Measurements from ENCODE around the gene EPHA3. TPM values are rescaled to one million over a fixed set of nuclear protein-coding genes. Genes with fewer than 3 reads are reported as not detected.

Gene EPHA3
- total and polyA plus RNA-seq, 9 of the 15 experiments (the other 6 are each of a cell fraction or from before 2014, with no cell fraction given), result not detected

DNA sequence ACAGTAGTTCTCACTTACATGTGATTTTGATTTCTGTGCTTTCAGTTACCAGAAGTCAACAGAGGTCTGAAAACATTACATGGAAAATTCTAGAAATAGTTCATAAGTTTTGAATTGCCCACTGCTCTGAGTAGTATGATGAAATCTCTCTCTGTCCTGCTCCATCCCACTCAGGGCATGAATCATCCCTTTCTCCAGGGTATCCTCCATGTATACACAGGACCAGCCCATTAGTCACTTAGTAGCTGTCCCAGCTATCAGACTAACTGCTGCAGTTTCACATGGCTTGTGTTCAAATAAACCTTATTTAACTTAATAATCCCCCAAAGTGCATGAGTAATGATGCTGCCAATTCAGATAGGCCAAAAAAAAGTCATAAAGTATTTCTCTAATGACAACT lies 38.6 kb downstream of the EPHA3 start (continued):
- TF ChIP-seq, protein P1, sequence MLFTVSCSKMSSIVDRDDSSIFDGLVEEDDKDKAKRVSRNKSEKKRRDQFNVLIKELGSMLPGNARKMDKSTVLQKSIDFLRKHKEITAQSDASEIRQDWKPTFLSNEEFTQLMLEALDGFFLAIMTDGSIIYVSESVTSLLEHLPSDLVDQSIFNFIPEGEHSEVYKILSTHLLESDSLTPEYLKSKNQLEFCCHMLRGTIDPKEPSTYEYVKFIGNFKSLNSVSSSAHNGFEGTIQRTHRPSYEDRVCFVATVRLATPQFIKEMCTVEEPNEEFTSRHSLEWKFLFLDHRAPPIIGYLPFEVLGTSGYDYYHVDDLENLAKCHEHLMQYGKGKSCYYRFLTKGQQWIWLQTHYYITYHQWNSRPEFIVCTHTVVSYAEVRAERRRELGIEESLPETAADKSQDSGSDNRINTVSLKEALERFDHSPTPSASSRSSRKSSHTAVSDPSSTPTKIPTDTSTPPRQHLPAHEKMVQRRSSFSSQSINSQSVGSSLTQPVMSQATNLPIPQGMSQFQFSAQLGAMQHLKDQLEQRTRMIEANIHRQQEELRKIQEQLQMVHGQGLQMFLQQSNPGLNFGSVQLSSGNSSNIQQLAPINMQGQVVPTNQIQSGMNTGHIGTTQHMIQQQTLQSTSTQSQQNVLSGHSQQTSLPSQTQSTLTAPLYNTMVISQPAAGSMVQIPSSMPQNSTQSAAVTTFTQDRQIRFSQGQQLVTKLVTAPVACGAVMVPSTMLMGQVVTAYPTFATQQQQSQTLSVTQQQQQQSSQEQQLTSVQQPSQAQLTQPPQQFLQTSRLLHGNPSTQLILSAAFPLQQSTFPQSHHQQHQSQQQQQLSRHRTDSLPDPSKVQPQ (CRISPR knock-in tag; IDR thresholded peaks at IDR 0.05; ENCODE audit: borderline replicate concordance), result no peak
- TF ChIP-seq CC2D1A (IDR thresholded peaks at IDR 0.05) (no peak), DACH1 (IDR thresholded peaks at IDR 0.05; ENCODE audit: partially characterized antibody) (no peak)
- TF ChIP-seq, protein P2, sequence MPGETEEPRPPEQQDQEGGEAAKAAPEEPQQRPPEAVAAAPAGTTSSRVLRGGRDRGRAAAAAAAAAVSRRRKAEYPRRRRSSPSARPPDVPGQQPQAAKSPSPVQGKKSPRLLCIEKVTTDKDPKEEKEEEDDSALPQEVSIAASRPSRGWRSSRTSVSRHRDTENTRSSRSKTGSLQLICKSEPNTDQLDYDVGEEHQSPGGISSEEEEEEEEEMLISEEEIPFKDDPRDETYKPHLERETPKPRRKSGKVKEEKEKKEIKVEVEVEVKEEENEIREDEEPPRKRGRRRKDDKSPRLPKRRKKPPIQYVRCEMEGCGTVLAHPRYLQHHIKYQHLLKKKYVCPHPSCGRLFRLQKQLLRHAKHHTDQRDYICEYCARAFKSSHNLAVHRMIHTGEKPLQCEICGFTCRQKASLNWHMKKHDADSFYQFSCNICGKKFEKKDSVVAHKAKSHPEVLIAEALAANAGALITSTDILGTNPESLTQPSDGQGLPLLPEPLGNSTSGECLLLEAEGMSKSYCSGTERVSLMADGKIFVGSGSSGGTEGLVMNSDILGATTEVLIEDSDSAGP (CRISPR knock-in tag; IDR thresholded peaks at IDR 0.05), result no peak
- TF ChIP-seq, protein P3, sequence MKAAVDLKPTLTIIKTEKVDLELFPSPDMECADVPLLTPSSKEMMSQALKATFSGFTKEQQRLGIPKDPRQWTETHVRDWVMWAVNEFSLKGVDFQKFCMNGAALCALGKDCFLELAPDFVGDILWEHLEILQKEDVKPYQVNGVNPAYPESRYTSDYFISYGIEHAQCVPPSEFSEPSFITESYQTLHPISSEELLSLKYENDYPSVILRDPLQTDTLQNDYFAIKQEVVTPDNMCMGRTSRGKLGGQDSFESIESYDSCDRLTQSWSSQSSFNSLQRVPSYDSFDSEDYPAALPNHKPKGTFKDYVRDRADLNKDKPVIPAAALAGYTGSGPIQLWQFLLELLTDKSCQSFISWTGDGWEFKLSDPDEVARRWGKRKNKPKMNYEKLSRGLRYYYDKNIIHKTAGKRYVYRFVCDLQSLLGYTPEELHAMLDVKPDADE (conservative IDR thresholded peaks at IDR 0.05; ENCODE audit: control insufficient read depth, low read depth, low read length), result no peak

DNA sequence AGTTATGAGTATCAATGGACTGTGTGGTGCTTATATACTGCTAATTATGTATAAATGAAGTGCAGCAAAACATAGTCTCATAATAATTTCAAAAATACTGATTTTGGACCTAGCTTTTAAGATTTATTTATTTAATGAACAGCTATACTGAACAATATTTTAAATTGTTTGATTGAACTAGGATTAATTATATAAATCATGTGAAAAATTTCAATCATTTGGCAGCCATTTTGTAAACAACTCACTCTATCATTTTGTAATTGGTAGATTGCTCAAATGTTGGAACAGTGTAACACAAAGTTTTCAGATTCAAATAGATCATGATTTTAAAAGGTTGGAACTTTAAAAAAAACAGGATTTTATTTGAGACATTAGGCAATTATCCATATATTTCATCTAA lies 47.0 kb downstream of the EPHA3 start:
- ChIA-PET CTCF (ENCODE audit: low intra/inter-chr PET ratio) (no interaction called here), POLR2A (no interaction called here)
- H2AFZ ChIP-seq (ENCODE audit: low read depth, low read length), result no peak overlapping the region
- in situ Hi-C loops (cut with MboI) (no loop called here), intact Hi-C loops (cut with micrococcal nuclease) (no loop called here)
- FAIRE-seq (no peak), ATAC-seq (no peak), DNase-seq (ENCODE audit: extremely low read depth in 1 of 4, low spot score in 3 of 4) (no peak)
- no peaks in the 10 kb centered on the region for H3K9me1 ChIP-seq (ENCODE audit: control insufficient read depth, insufficient read depth, low read length)
- no peaks in the 10 kb centered on the region for H3K4me1 ChIP-seq (replicated peaks in 1 of 2; ENCODE audit: control insufficient read depth in 2 of 2, insufficient read depth in 2 of 2, low read length in 2 of 2)
- H3K36me3 ChIP-seq (ENCODE audit: control insufficient read depth, insufficient read depth, low read length), result no peaks in the 10 kb centered on the region
- no peaks in the 10 kb centered on the region for H3K79me2 ChIP-seq (ENCODE audit: control insufficient read depth, insufficient read depth, low read length)
- no peaks in the 10 kb centered on the region for H4K20me1 ChIP-seq (replicated peaks; ENCODE audit: control insufficient read depth, insufficient read depth, low read length)
- H3K4me2 ChIP-seq (ENCODE audit: insufficient read depth, low read length), result no peak overlapping the region
- no peak overlapping the region for H3K4me3 ChIP-seq
- no TSS peak for BruUV-seq (replicated peaks)
- no peaks in the 10 kb centered on the region for H3K27me3 ChIP-seq (ENCODE audit: control insufficient read depth in 2 of 2, insufficient read depth in 2 of 2, low read length in 2 of 2)
- H3K27ac ChIP-seq (ENCODE audit: extremely low read depth, low read depth, low read length), result no peak overlapping the region
- no peaks in the 10 kb centered on the region for H3K9me3 ChIP-seq (replicated peaks; ENCODE audit: control insufficient read depth, insufficient read depth, low read depth, low read length)
- H3K9ac ChIP-seq (ENCODE audit: insufficient read depth in 1 of 2, low read depth in 2 of 2, low read length in 2 of 2), result no peak overlapping the region
- TF ChIP-seq NR2F6 (CRISPR knock-in tag; IDR thresholded peaks at IDR 0.05) (no peak), EP400 (IDR thresholded peaks at IDR 0.05) (no peak), NCOA4 (IDR thresholded peaks at IDR 0.05; ENCODE audit: partially characterized antibody) (no peak), DDX20 (tag; IDR thresholded peaks at IDR 0.05; ENCODE audit: low read depth) (no peak), ZNF212 (CRISPR knock-in tag; IDR thresholded peaks at IDR 0.05) (no peak), ZNF263 (CRISPR knock-in tag; IDR thresholded peaks at IDR 0.05; ENCODE audit: borderline replicate concordance) (no peak)
- TF ChIP-seq, protein P4, sequence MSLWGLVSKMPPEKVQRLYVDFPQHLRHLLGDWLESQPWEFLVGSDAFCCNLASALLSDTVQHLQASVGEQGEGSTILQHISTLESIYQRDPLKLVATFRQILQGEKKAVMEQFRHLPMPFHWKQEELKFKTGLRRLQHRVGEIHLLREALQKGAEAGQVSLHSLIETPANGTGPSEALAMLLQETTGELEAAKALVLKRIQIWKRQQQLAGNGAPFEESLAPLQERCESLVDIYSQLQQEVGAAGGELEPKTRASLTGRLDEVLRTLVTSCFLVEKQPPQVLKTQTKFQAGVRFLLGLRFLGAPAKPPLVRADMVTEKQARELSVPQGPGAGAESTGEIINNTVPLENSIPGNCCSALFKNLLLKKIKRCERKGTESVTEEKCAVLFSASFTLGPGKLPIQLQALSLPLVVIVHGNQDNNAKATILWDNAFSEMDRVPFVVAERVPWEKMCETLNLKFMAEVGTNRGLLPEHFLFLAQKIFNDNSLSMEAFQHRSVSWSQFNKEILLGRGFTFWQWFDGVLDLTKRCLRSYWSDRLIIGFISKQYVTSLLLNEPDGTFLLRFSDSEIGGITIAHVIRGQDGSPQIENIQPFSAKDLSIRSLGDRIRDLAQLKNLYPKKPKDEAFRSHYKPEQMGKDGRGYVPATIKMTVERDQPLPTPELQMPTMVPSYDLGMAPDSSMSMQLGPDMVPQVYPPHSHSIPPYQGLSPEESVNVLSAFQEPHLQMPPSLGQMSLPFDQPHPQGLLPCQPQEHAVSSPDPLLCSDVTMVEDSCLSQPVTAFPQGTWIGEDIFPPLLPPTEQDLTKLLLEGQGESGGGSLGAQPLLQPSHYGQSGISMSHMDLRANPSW (CRISPR knock-in tag; IDR thresholded peaks at IDR 0.05), result no peak

Measured in K562 (cell line).